ENCODE measurements around the gene KIAA1217.
"Not testable (repeated sequence)": the region's sequence is repeated elsewhere in the genome, so short reads cannot be mapped to it uniquely, and the experiment has no call there.

The KIAA1217 gene

DNA sequence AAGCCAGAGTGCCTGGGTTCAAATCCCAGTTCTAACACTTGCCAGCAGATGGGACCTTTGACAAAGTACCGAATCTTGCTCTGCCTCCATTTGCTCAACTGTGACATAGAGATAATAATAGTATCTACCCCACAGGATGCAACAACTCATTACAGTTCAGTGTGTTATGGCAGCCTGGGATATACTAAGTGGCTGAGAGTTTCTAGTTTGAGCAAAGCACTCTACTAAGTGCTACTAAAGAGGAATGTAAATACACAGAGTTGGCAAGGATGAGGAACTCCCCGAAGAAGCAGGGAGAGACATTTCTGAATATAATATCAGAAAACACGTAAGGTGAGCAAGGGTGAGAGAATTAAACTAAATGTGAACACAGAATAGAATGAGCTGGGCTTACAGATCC, 271.5 kb downstream of the KIAA1217 start:
- TF ChIP-seq CTCF (IDR thresholded peaks at IDR 0.05; ENCODE audit: borderline replicate concordance, insufficient read depth, low read depth, low read length), result no peak
- H3K4me3 ChIP-seq (ENCODE audit: low read depth, low read length), result no peak overlapping the region

- no peak for TF ChIP-seq CTCF (IDR thresholded peaks at IDR 0.05; ENCODE audit: borderline replicate concordance, insufficient read depth, low read depth, low read length)
- no peak overlapping the region for H3K4me3 ChIP-seq (ENCODE audit: low read depth, low read length)
Measured at GRCh38 chr10:24481241-24481640, 272.3 kb downstream of the KIAA1217 start.

DNA sequence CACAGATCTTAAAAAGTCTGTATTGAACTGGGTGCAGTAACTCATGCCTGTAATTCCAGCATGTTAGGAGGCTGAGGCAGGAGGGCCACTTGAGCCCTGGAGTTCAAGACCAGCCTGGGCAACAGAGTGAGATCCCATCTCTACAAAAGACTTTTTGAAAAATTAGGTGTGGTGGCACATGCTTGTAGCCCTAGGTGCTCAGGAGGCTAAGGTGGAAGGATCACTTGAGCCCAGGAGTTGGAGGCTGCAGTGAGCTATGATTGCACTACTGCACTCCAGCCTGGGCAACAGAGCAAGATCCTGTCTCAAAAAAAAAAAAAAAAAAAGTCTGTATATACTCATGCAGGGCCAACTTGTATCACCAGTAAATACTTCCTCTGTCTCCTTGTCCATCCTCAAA, 273.8 kb downstream of the KIAA1217 start:
- H3K4me3 ChIP-seq (ENCODE audit: low read depth, low read length), result not testable (repeated sequence)

DNA sequence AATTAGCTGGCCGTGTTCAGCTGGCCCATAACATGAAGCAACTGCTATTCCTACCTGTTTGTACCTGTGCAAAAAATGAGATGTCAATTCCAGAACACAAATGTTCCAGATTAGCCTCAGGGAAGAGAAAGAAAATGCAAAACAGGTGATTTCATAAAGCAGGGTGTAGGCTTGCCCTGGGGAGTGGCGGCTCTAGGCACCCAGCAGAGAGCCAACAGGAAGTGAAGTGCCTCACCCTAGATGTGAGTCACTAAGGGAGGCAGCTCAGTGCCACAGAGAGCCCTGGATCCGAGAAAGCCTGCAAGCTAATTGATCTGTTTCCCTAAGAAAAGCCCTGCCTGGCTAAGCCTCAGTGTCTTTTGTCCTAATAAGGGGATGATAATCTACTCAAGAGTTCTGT, 274.8 kb downstream of the KIAA1217 start:
- no peak overlapping the region for H3K4me3 ChIP-seq (ENCODE audit: low read depth, low read length)
- no peak for TF ChIP-seq CTCF (IDR thresholded peaks at IDR 0.05; ENCODE audit: borderline replicate concordance, insufficient read depth, low read depth, low read length)

GRCh38 chr10:24484771-24485170, 275.8 kb downstream of the KIAA1217 start:
- TF ChIP-seq CTCF (IDR thresholded peaks at IDR 0.05; ENCODE audit: borderline replicate concordance, insufficient read depth, low read depth, low read length), result no peak
- H3K4me3 ChIP-seq (ENCODE audit: low read depth, low read length), result no peak overlapping the region

DNA sequence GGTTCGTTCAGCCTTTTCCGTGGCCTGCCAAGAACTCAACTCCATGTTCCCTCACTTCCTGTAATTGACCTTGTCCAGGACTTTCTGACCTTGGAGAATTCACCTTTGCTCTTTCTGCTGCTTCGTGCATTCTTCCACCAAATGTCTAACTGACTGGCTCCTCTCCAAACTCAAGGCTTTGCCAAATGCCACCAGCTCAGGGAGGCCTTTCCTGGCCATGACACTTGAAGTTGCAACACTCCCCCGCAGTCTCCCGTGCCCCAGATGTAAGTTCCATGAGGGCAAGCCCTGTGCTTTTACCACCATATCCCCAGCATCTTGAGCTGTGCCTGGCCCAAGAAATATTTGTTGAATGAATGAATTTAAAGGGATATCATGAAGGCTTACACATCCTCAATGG, 276.4 kb downstream of the KIAA1217 start:
- no peak for TF ChIP-seq CTCF (IDR thresholded peaks at IDR 0.05; ENCODE audit: borderline replicate concordance, insufficient read depth, low read depth, low read length)

GRCh38 chr10:24488631-24489030, 279.7 kb downstream of the KIAA1217 start:
- no peak for TF ChIP-seq CTCF (IDR thresholded peaks at IDR 0.05; ENCODE audit: borderline replicate concordance, insufficient read depth, low read depth, low read length)
- H3K4me3 ChIP-seq (ENCODE audit: low read depth, low read length), result no peak overlapping the region

More for the DNA sequence above, 276.4 kb downstream of the KIAA1217 start:
- no peak overlapping the region for H3K4me3 ChIP-seq (ENCODE audit: low read depth, low read length)

DNA sequence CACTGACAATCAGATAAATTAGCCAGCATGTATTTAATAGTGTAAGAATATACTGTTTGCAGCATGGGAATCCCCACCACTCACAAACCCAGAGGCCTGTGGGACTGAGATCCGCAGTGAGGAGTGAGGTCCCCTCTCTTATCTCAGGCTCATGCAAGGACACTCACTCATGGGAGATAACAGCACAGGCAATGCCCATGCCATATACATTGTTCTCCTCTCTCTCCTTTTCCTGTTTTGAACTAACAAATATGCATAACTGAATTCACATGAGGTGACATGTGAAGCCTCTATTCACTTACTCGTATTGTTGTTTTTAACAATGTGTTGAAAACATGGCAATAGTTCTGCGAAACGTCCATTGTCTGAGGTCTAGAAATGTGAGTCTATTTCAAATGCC, 284.2 kb downstream of the KIAA1217 start:
- TF ChIP-seq CTCF (IDR thresholded peaks at IDR 0.05; ENCODE audit: borderline replicate concordance, insufficient read depth, low read depth, low read length), result no peak
- no peak overlapping the region for H3K4me3 ChIP-seq (ENCODE audit: low read depth, low read length)

Data from GM12875 (cell line).